Muscle of leg (tissue), 16 donors: ENCODE results near the gene SERAC1. TPM values are rescaled to one million over a fixed set of nuclear protein-coding genes. Genes with fewer than 3 reads are reported as not detected.
"Not testable (repeated sequence)": the region's sequence is repeated elsewhere in the genome, so short reads cannot be mapped to it uniquely, and the experiment has no call there.

Experiments used
- DNase-seq: peaks from one replicate; pipeline ENCODE4 v3.0.0; 2013
- H3K27ac ChIP-seq: one replicate; pipeline ENCODE4 v1.5.1; 2013; ENCODE audit warnings: mild to moderate bottlenecking, low read length, control low read depth
- H3K27me3 ChIP-seq: one replicate; pipeline ENCODE4 v1.6.1; 2013; ENCODE audit warnings: low read length; ENCODE audit not compliant: control insufficient read depth, insufficient read depth
- H3K36me3 ChIP-seq: one replicate; pipeline ENCODE4 v1.6.1; 2013; ENCODE audit warnings: low read length; ENCODE audit not compliant: control insufficient read depth, insufficient read depth
- H3K4me1 ChIP-seq: one replicate; pipeline ENCODE4 v1.6.1; 2013; ENCODE audit warnings: low read length; ENCODE audit not compliant: control insufficient read depth, insufficient read depth
- H3K4me3 ChIP-seq: one replicate; pipeline ENCODE4 v1.5.1; 2013; ENCODE audit warnings: low read length, control low read depth
- H3K9me3 ChIP-seq: replicated peaks from 2 replicates; pipeline ENCODE4 v1.6.1; 2013; ENCODE audit warnings: low read depth, low read length; ENCODE audit not compliant: control insufficient read depth
- WGBS: methylation state at CpG from one replicate; pipeline ENCODE4 v1.1.5; 2013; ENCODE audit warnings: missing lambda C conversion rate; ENCODE audit not compliant: insufficient coverage; 5-methylcytosine and 5-hydroxymethylcytosine counted together
- long read RNA-seq, 11 donors: transcript quantifications; one replicate each; lab custom pipeline, GENCODE V29; 2026
- polyA plus RNA-seq, 8 donors: library from polyadenylated mRNA; unstranded; fragments of 120-200 nt; gene quantifications; one replicate each; pipeline versions ENCODE4 v1.2.1 to v1.2.3, GENCODE V29; 2013; ENCODE audit warnings: inconsistent platforms in 1 of 8, low replicate concordance in 1 of 8; ENCODE audit not compliant: insufficient read length in 8 of 8, insufficient read depth in 1 of 8
- total RNA-seq: library from RNA; stranded (reverse); fragments of 120-200 nt; gene quantifications from one replicate; pipeline ENCODE4 v1.2.4, GENCODE V29; 2013

Gene SERAC1
- 5.4 TPM for total RNA-seq
- polyA plus RNA-seq = 1 to 10 TPM; 4.8 to 6.3 (median 5.6) TPM
- long read RNA-seq, donor 1 = 0 reads
- long read RNA-seq, donor 2 = 0 reads
- long read RNA-seq, donor 3, partial matches to known transcripts = 0 of 1 reads
- long read RNA-seq, donor 3, other reads (novel, unspliced or antisense) = 0 of 1 reads
- long read RNA-seq, donor 4, full-length matches to known transcripts = 1 of 1 reads
- long read RNA-seq, donor 4, partial matches to known transcripts = 0 of 1 reads
- long read RNA-seq, donor 4, other reads (novel, unspliced or antisense) = 0 of 1 reads
- long read RNA-seq, donor 5, partial matches to known transcripts = 0 of 2 reads
- long read RNA-seq, donor 5, other reads (novel, unspliced or antisense) = 0 of 2 reads
- long read RNA-seq, donor 6, partial matches to known transcripts = 41 of 180 reads
- long read RNA-seq, donor 6, other reads (novel, unspliced or antisense) = 139 of 180 reads
- long read RNA-seq, donor 7 = 0 reads
- long read RNA-seq, donor 8, partial matches to known transcripts = 187 of 188 reads
- long read RNA-seq, donor 8, other reads (novel, unspliced or antisense) = 0 of 188 reads
- long read RNA-seq, donor 9, partial matches to known transcripts = 0 of 3 reads
- long read RNA-seq, donor 9, other reads (novel, unspliced or antisense) = 0 of 3 reads
- long read RNA-seq, donor 10, full-length matches to known transcripts = 2 of 2 reads
- long read RNA-seq, donor 10, partial matches to known transcripts = 0 of 2 reads
- long read RNA-seq, donor 10, other reads (novel, unspliced or antisense) = 0 of 2 reads
- long read RNA-seq, donor 11 = 0 reads

GRCh38 chr6:158168040-158168289, at the start of gene SERAC1:
Gene SERAC1, minus strand, starts transcription at chr6:158168262. Its CDS starts 9,899 bp downstream, at chr6:158158363.
- 0% methylated on average over 19 of the region's 29 CpGs for WGBS

DNA sequence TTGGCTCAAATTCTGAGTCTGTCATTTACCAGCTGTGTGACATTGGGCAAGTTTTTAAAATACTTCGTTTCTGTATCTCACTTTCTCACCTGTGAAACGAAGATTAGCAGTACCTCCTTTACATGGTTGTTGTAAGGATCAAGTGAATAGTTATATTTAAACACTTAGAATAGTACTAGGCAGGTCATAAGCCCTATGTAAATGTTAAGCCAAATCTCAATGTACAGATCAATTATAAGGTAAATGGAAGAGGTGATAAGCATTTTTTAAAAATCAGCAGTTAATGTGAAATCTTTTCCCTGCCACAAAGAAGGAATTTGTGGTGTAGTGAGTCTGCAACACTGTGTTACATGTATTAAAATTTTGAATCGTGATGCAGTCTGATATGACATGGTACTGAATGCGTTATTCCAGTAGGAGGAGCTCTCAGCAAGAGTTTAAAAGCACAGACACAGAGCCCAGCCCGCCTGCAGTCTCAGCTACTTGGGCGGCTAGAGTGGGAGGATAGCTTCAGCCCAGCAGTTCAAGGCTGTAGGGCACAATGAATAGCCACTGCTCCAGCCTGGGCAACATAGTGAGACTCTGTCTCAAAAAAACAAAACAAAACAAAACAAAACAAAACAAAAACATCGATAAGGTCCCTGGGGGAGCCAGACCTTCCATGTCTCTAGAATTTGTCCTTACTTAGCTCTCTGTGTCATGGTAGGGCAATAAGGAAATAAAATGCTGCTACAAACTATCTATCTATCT, 46.0 kb upstream of the SERAC1 start:
- H3K4me1 ChIP-seq = no peaks in the 10 kb centered on the region
- no peak overlapping the region for H3K4me3 ChIP-seq
- no peaks in the 10 kb centered on the region for H3K27me3 ChIP-seq
- peak; percentile 76 for DNase-seq
- H3K27ac ChIP-seq = no peak overlapping the region
- 6% methylated on average over 4 of the region's 7 CpGs for WGBS
- no peaks in the 10 kb centered on the region for H3K9me3 ChIP-seq
- no peaks in the 10 kb centered on the region for H3K36me3 ChIP-seq

More at GRCh38 chr6:158168040-158168289, at the start of gene SERAC1:
- H3K9me3 ChIP-seq = no peaks in the 10 kb centered on the region
- DNase-seq = no peak
- peak within 1 kb of the TSS; percentile 96 for H3K4me3 ChIP-seq
- H3K4me1 ChIP-seq = peaks cover 10% of the 10 kb centered on the region
- H3K27me3 ChIP-seq = no peaks in the 10 kb centered on the region
- peaks cover 2% of the 10 kb centered on the region for H3K36me3 ChIP-seq
- H3K27ac ChIP-seq = peak within 1 kb of the TSS; percentile 99

DNA sequence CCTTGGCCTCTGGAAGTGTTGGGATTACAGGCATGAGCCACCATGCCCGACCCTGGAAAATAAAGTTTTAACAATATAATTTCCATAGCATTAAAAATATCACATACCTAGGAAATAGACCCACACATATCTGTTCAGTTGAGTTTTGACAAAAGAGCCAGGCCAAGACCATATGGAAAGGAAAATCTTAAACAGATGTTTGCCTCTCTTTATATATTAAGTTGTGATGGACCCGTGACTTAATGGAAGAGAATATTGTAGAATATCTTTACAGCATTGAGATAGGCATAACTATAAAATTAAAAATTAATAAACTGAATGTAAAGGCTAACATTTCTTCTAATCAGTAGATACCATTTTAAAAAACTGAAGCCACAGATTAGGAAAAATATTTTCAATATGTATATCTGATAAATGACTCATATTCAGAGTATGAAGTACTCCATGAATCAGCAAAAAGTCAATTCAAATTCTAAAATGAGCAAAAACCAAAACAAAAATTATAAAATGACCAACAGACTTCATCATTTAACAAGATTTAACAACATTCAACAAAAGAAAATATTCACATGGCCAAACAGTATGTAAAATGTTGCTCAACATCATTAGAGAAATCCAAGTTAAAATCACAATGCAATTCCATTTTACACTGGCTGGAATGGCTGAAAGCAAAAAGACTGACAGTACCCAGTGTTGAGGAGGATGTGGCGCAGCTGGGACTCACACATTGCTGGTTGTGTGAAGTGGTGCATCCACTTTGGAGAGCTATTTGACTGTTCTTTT, 43.4 kb upstream of the SERAC1 start:
- no peaks in the 10 kb centered on the region for H3K4me1 ChIP-seq
- no peaks in the 10 kb centered on the region for H3K36me3 ChIP-seq
- no peak for DNase-seq
- H3K27me3 ChIP-seq = no peaks in the 10 kb centered on the region
- no peak overlapping the region for H3K27ac ChIP-seq
- no peaks in the 10 kb centered on the region for H3K9me3 ChIP-seq
- H3K4me3 ChIP-seq = no peak overlapping the region
- WGBS = no CpG with 5 or more reads among the region's 3 CpGs

- WGBS = 81% methylated on average over 7 of the region's 52 CpGs
- not testable (repeated sequence) for DNase-seq, H3K27me3 ChIP-seq, H3K27ac ChIP-seq, H3K36me3 ChIP-seq, H3K4me3 ChIP-seq, H3K9me3 ChIP-seq, H3K4me1 ChIP-seq
Measured at GRCh38 chr6:158209582-158210333, 41.7 kb upstream of the SERAC1 start.

GRCh38 chr6:158208226-158209030, 40.4 kb upstream of the SERAC1 start:
- DNase-seq, H3K36me3 ChIP-seq, H3K27ac ChIP-seq, H3K4me3 ChIP-seq, H3K9me3 ChIP-seq, H3K4me1 ChIP-seq, H3K27me3 ChIP-seq: not testable (repeated sequence)
- WGBS = 76% methylated on average over 13 of the region's 20 CpGs

- no peaks in the 10 kb centered on the region for H3K9me3 ChIP-seq
- H3K27me3 ChIP-seq = peaks cover 7% of the 10 kb centered on the region
- no peak for DNase-seq
- 71% methylated on average over 2 of the region's 3 CpGs for WGBS
- no peaks in the 10 kb centered on the region for H3K4me1 ChIP-seq
- no peaks in the 10 kb centered on the region for H3K36me3 ChIP-seq
- no peak overlapping the region for H3K4me3 ChIP-seq
- no peak overlapping the region for H3K27ac ChIP-seq
Measured at GRCh38 chr6:158207422-158207788, 39.3 kb upstream of the SERAC1 start.

- no peak overlapping the region for H3K27ac ChIP-seq
- H3K36me3 ChIP-seq = no peaks in the 10 kb centered on the region
- peaks cover 7% of the 10 kb centered on the region for H3K27me3 ChIP-seq
- H3K4me3 ChIP-seq = no peak overlapping the region
- no peak for DNase-seq
- no peaks in the 10 kb centered on the region for H3K4me1 ChIP-seq
- no peaks in the 10 kb centered on the region for H3K9me3 ChIP-seq
- 100% methylated on average over 4 of the region's 7 CpGs for WGBS
Measured at GRCh38 chr6:158206740-158207421, 38.8 kb upstream of the SERAC1 start.

DNA sequence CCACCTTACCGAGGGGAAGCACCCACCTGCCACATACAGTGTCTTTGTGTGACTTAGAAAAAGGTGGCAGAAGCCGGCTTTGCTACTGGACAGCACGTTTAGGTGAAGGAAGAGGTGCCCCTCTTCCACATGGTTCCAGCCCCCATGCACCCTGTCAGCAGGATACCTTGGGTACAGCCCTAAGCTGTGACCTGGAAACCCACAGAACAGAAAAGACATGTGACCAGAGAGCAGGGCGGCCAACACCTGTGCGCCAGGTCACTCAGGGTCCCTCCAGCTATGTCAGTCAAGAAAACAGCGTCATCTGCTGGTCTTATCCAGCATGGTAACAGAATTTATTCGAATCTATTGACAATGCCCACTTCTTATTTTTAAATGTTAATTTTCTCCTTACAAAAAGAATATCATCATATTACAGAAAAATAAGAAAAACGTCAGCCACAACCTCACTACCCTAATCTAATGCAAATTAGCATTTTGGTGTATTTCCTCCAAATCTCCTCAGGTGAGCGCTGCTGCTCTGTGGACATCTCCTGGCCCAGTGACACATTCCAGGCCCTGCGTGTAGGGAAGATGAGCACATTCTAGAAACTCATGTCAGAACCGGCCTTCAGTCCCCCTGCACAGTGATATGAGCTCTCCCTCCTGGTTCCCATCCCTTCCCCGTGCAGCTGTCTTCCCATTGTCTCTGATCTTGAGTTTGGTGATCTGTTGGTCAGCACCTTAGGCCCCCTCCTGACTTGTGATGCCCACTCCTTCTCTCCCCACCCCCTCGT, 37.3 kb upstream of the SERAC1 start:
- no peaks in the 10 kb centered on the region for H3K4me1 ChIP-seq
- no peaks in the 10 kb centered on the region for H3K9me3 ChIP-seq
- H3K27me3 ChIP-seq = peaks cover 7% of the 10 kb centered on the region
- no peaks in the 10 kb centered on the region for H3K36me3 ChIP-seq
- WGBS = 54% methylated on average over 9 of the region's 13 CpGs
- no peak for DNase-seq
- no peak overlapping the region for H3K27ac ChIP-seq
- H3K4me3 ChIP-seq = no peak overlapping the region
